Activated CD4-positive, alpha-beta T cell treated with anti-CD3 and anti-CD28 coated beads for 36 hours (primary cell): ENCODE results near the gene SYNJ1. TPM values are rescaled to one million over a fixed set of nuclear protein-coding genes. Genes with fewer than 3 reads are reported as not detected.
"Not testable (repeated sequence)": the region's sequence is repeated elsewhere in the genome, so short reads cannot be mapped to it uniquely, and the experiment has no call there.

Experiments used
- ATAC-seq: fragments of 200-7000 bp; cut with Tn5 transposase; one replicate; pipeline ENCODE4 v1.10.0; 2021; ENCODE audit warnings: mild to moderate bottlenecking, moderate library complexity
- CTCF ChIA-PET: fragments of 350-600 bp; sonication (Branson Sonifier 250); formaldehyde crosslinking; loops from one replicate; lab custom pipeline; 2021; ENCODE audit warnings: antibody characterized with exemption; lab: Charles Lee
- POLR2A ChIA-PET: fragments of 350-600 bp; sonication (Branson Sonifier 250); formaldehyde crosslinking; loops from one replicate; lab custom pipeline; 2021; ENCODE audit warnings: antibody characterized with exemption, inconsistent platforms; lab: Charles Lee
- DNase-seq: peaks from one replicate; pipeline ENCODE4 v3.0.0-alpha.2; 2020
- H3K27ac Mint-ChIP-seq: one replicate; pipeline ENCODE4 v1.8.0; 2021; ENCODE audit warnings: mixed read lengths
- H3K27me3 Mint-ChIP-seq: one replicate; pipeline ENCODE4 v1.8.0; 2021; ENCODE audit warnings: mixed read lengths
- H3K36me3 Mint-ChIP-seq: one replicate; pipeline ENCODE4 v1.8.0; 2021; ENCODE audit warnings: low read depth, mixed read lengths
- H3K4me1 Mint-ChIP-seq: one replicate; pipeline ENCODE4 v1.8.0; 2021; ENCODE audit warnings: mixed read lengths
- H3K4me3 Mint-ChIP-seq: one replicate; pipeline ENCODE4 v1.8.0; 2021; ENCODE audit warnings: mild to moderate bottlenecking, moderate library complexity, mixed read lengths
- H3K9me3 Mint-ChIP-seq: one replicate; pipeline ENCODE4 v1.8.0; 2021; ENCODE audit warnings: low read depth, mixed read lengths
- intact Hi-C, 2 experiments: fragments of 100-400 bp; cut with DNase I in 1 of 2; cut with micrococcal nuclease in 1 of 2; formaldehyde crosslinking; loops; one replicate each; pipeline versions ENCODE4 v1.14.2 to v1.15.1; 2022 to 2024; cut with DNase I, micrococcal nuclease
- total RNA-seq, 2 experiments: library from RNA; stranded (reverse); gene quantifications; one replicate each; pipeline ENCODE4 v1.2.3, GENCODE V29; 2021

The SYNJ1 gene
- total RNA-seq, 2 experiments from 2014 or later: 6.3 to 10.5 TPM

- Mint-ChIP-seq H3K27ac (no peak overlapping the region), H3K4me1 (peaks cover 7% of the 10 kb centered on the region), H3K36me3 (peaks cover 12% of the 10 kb centered on the region), H3K27me3 (no peaks in the 10 kb centered on the region), H3K9me3 (no peaks in the 10 kb centered on the region), H3K4me3 (no peak overlapping the region)
- no peak for ATAC-seq
- no peak for DNase-seq
- CTCF ChIA-PET: no interaction called here
- intact Hi-C loops: no loop called here
- POLR2A ChIA-PET: no interaction called here
Measured at GRCh38 chr21:32698971-32699693, 28.7 kb downstream of the SYNJ1 start.

- H3K27me3 Mint-ChIP-seq: no peaks in the 10 kb centered on the region
- ChIA-PET CTCF (no interaction called here), POLR2A (no interaction called here)
- peaks cover 7% of the 10 kb centered on the region for H3K4me1 Mint-ChIP-seq
- H3K27ac Mint-ChIP-seq: no peak overlapping the region
- no peak for DNase-seq
- ATAC-seq: no peak
- H3K9me3 Mint-ChIP-seq: no peaks in the 10 kb centered on the region
- no peak overlapping the region for H3K4me3 Mint-ChIP-seq
- H3K36me3 Mint-ChIP-seq: peaks cover 12% of the 10 kb centered on the region
- intact Hi-C loops: no loop called here
Measured at GRCh38 chr21:32698286-32698685, 29.5 kb downstream of the SYNJ1 start.

- H3K27me3 Mint-ChIP-seq, H3K4me3 Mint-ChIP-seq, DNase-seq, intact Hi-C loops, H3K9me3 Mint-ChIP-seq, POLR2A ChIA-PET, H3K4me1 Mint-ChIP-seq, H3K27ac Mint-ChIP-seq, ATAC-seq: not testable (repeated sequence)
- H3K36me3 Mint-ChIP-seq: peaks cover 18% of the 10 kb centered on the region
- CTCF ChIA-PET: interaction anchor here (0.6 to 1.4 kb wide), 4 partner anchors 25 to 893 kb away, joined by 3 to 4 read pairs (median 3); no protein-coding TSS in a partner anchor
Measured at GRCh38 chr21:32695482-32695881, 32.3 kb downstream of the SYNJ1 start.

- ATAC-seq (no peak), DNase-seq (no peak)
- H3K4me1 Mint-ChIP-seq: no peaks in the 10 kb centered on the region
- H3K27ac Mint-ChIP-seq: no peak overlapping the region
- no peaks in the 10 kb centered on the region for H3K9me3 Mint-ChIP-seq
- H3K36me3 Mint-ChIP-seq: peaks cover 15% of the 10 kb centered on the region
- intact Hi-C loops: no loop called here
- ChIA-PET POLR2A (no interaction called here), CTCF (interaction anchor here (0.6 to 1.0 kb wide), 2 partner anchors 308 to 668 kb away, joined by 3 to 4 read pairs; no protein-coding TSS in a partner anchor)
- no peak overlapping the region for H3K4me3 Mint-ChIP-seq
- H3K27me3 Mint-ChIP-seq: no peaks in the 10 kb centered on the region
Measured at GRCh38 chr21:32693581-32693980, 34.2 kb downstream of the SYNJ1 start.

- Mint-ChIP-seq H3K27ac (no peak overlapping the region), H3K4me1 (peaks cover 2% of the 10 kb centered on the region), H3K36me3 (peaks cover 15% of the 10 kb centered on the region), H3K4me3 (no peak overlapping the region), H3K9me3 (no peaks in the 10 kb centered on the region), H3K27me3 (no peaks in the 10 kb centered on the region)
- intact Hi-C loops: no loop called here
- DNase-seq: no peak
- POLR2A ChIA-PET: no interaction called here
- no peak for ATAC-seq
- CTCF ChIA-PET: interaction anchor here (0.9 to 1.7 kb wide), 4 partner anchors 25 to 136 kb away, joined by 3 to 7 read pairs (median 4); no protein-coding TSS in a partner anchor
Measured at GRCh38 chr21:32690085-32690484, 37.7 kb downstream of the SYNJ1 start.

GRCh38 chr21:32687643-32688345 lies 40.0 kb downstream of the SYNJ1 start:
- H3K27ac Mint-ChIP-seq: no peak overlapping the region

GRCh38 chr21:32682696-32683474 lies 44.9 kb downstream of the SYNJ1 start:
- Mint-ChIP-seq H3K36me3 (peaks cover 1% of the 10 kb centered on the region), H3K27ac (no peak overlapping the region), H3K4me3 (no peak overlapping the region), H3K9me3 (no peaks in the 10 kb centered on the region), H3K4me1 (no peaks in the 10 kb centered on the region), H3K27me3 (no peaks in the 10 kb centered on the region)
- intact Hi-C loops: loop anchor here in 1 of 2 experiments (10.0 kb wide), 1 partner anchor 502 kb away; no protein-coding TSS in a partner anchor
- no peak for DNase-seq
- ChIA-PET POLR2A (interaction anchor here (0.6 kb wide), 1 partner anchor 18 kb away, joined by 3 read pairs; no protein-coding TSS in a partner anchor), CTCF (interaction anchor here (0.6 to 1.9 kb wide), 4 partner anchors 12 to 143 kb away, joined by 3 to 8 read pairs (median 3); no protein-coding TSS in a partner anchor)
- ATAC-seq: no peak

More at GRCh38 chr21:32687643-32688345, 40.0 kb downstream of the SYNJ1 start:
- Mint-ChIP-seq H3K4me3 (no peak overlapping the region), H3K9me3 (no peaks in the 10 kb centered on the region), H3K27me3 (no peaks in the 10 kb centered on the region), H3K36me3 (peaks cover 16% of the 10 kb centered on the region), H3K4me1 (peaks cover 2% of the 10 kb centered on the region)
- ATAC-seq (no peak), DNase-seq (no peak)
- intact Hi-C loops: loop anchor here in 1 of 2 experiments (1.0 to 10.0 kb wide), 2 partner anchors 139 to 497 kb away; no protein-coding TSS in a partner anchor
- POLR2A ChIA-PET: no interaction called here
- CTCF ChIA-PET: no interaction called here

GRCh38 chr21:32674731-32675130 lies 53.1 kb downstream of the SYNJ1 start:
- Mint-ChIP-seq H3K36me3 (peaks cover 16% of the 10 kb centered on the region), H3K4me3 (no peak overlapping the region), H3K27ac (peak overlapping the region; percentile 45), H3K9me3 (no peaks in the 10 kb centered on the region), H3K4me1 (no peaks in the 10 kb centered on the region), H3K27me3 (no peaks in the 10 kb centered on the region)
- DNase-seq: no peak
- no peak for ATAC-seq
- ChIA-PET CTCF (no interaction called here), POLR2A (no interaction called here)
- intact Hi-C loops: no loop called here

- no peaks in the 10 kb centered on the region for H3K4me1 Mint-ChIP-seq
- POLR2A ChIA-PET: no interaction called here
- ATAC-seq: no peak
- no peaks in the 10 kb centered on the region for H3K27me3 Mint-ChIP-seq
- DNase-seq: no peak
- intact Hi-C loops: no loop called here
- H3K27ac Mint-ChIP-seq: no peak overlapping the region
- H3K9me3 Mint-ChIP-seq: no peaks in the 10 kb centered on the region
- CTCF ChIA-PET: no interaction called here
- no peak overlapping the region for H3K4me3 Mint-ChIP-seq
- H3K36me3 Mint-ChIP-seq: peaks cover 16% of the 10 kb centered on the region
Measured at GRCh38 chr21:32674038-32674437, 53.8 kb downstream of the SYNJ1 start.

GRCh38 chr21:32666258-32666657 lies 61.6 kb downstream of the SYNJ1 start:
- no peak overlapping the region for H3K4me3 Mint-ChIP-seq
- no peaks in the 10 kb centered on the region for H3K4me1 Mint-ChIP-seq
- H3K27me3 Mint-ChIP-seq: no peaks in the 10 kb centered on the region
- H3K9me3 Mint-ChIP-seq: peaks cover 9% of the 10 kb centered on the region
- peaks cover 59% of the 10 kb centered on the region for H3K36me3 Mint-ChIP-seq
- ChIA-PET POLR2A (no interaction called here), CTCF (interaction anchor here (1.2 to 1.4 kb wide), 2 partner anchors 24 to 161 kb away, joined by 3 read pairs; no protein-coding TSS in a partner anchor)
- intact Hi-C loops: no loop called here
- no peak for DNase-seq
- H3K27ac Mint-ChIP-seq: no peak overlapping the region
- ATAC-seq: no peak

GRCh38 chr21:32664095-32664494 lies 63.7 kb downstream of the SYNJ1 start:
- intact Hi-C loops, H3K4me3 Mint-ChIP-seq, POLR2A ChIA-PET, DNase-seq, H3K27me3 Mint-ChIP-seq, H3K9me3 Mint-ChIP-seq, ATAC-seq, H3K27ac Mint-ChIP-seq, H3K4me1 Mint-ChIP-seq: not testable (repeated sequence)
- CTCF ChIA-PET: interaction anchor here (0.8 kb wide), 1 partner anchor 271 kb away, joined by 3 read pairs; no protein-coding TSS in a partner anchor
- peaks cover 65% of the 10 kb centered on the region for H3K36me3 Mint-ChIP-seq
